Activated CD4-positive, alpha-beta memory T cell treated with anti-CD3 and anti-CD28 coated beads for 36 hours (primary cell): ENCODE data around the gene NECTIN2. TPM values are rescaled to one million over a fixed set of nuclear protein-coding genes. Genes with fewer than 3 reads are reported as not detected.
A peak's percentile ranks its signal among the peaks of the same experiment; 100 is the strongest.

ENCODE experiments used
- CTCF ChIA-PET: fragments of 350-600 bp; sonication (Branson Sonifier 250); formaldehyde crosslinking; loops from one replicate; lab custom pipeline; 2021; ENCODE audit warnings: antibody characterized with exemption, inconsistent platforms; lab: Charles Lee
- POLR2A ChIA-PET: fragments of 350-600 bp; sonication (Branson Sonifier 250); formaldehyde crosslinking; loops from one replicate; lab custom pipeline; 2021; ENCODE audit warnings: antibody characterized with exemption; lab: Charles Lee
- DNase-seq: peaks from one replicate; pipeline ENCODE4 v3.0.0-alpha.2; 2020
- H3K27ac Mint-ChIP-seq: one replicate; pipeline ENCODE4 v1.8.0; 2021; ENCODE audit warnings: mixed read lengths
- H3K27me3 Mint-ChIP-seq: one replicate; pipeline ENCODE4 v1.8.0; 2021; ENCODE audit warnings: mixed read lengths
- H3K36me3 Mint-ChIP-seq: one replicate; pipeline ENCODE4 v1.8.0; 2021; ENCODE audit warnings: mixed read lengths
- H3K4me1 Mint-ChIP-seq: one replicate; pipeline ENCODE4 v1.8.0; 2021; ENCODE audit warnings: low read depth, mixed read lengths
- H3K4me3 Mint-ChIP-seq: one replicate; pipeline ENCODE4 v1.8.0; 2021; ENCODE audit warnings: mild to moderate bottlenecking, mixed read lengths
- H3K9me3 Mint-ChIP-seq: one replicate; pipeline ENCODE4 v1.8.0; 2021; ENCODE audit warnings: mixed read lengths
- intact Hi-C: fragments of 100-400 bp; cut with micrococcal nuclease; formaldehyde crosslinking; loops from one replicate; pipeline ENCODE4 v1.15.1; 2023
- total RNA-seq, 2 experiments: library from RNA; stranded (reverse); gene quantifications; one replicate each; pipeline ENCODE4 v1.2.3, GENCODE V29; 2021

NECTIN2 gene
- total RNA-seq, 2 experiments from 2014 or later, result 0.71 to 1.9 TPM

DNA sequence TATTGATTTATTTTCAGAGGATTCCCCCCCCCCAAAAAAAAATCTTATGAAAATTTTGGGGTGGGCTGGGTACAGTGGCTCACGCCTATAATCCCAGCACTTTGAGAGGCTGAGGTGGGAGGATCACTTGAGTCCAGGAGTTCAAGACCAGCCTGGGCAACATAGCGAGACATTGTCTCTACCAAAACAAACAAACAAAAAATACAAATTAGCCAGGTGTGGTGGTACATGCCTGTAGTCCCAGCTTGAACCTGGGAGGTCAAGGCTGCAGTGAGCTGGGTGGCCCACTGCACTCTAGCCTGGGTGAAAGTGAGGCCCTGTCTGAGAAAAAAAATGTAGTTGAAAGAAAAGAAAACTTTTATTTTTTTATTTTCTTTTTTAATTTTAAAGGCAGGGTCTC, 17.9 kb downstream of the NECTIN2 start:
- H3K9me3 Mint-ChIP-seq, result no peaks in the 10 kb centered on the region
- ChIA-PET CTCF (no interaction called here), POLR2A (no interaction called here)
- no peaks in the 10 kb centered on the region for H3K36me3 Mint-ChIP-seq
- no peak for DNase-seq
- no peak overlapping the region for H3K27ac Mint-ChIP-seq
- no peak overlapping the region for H3K4me3 Mint-ChIP-seq
- intact Hi-C loops, result no loop called here
- H3K4me1 Mint-ChIP-seq, result no peaks in the 10 kb centered on the region
- H3K27me3 Mint-ChIP-seq, result peaks cover 2% of the 10 kb centered on the region

DNA sequence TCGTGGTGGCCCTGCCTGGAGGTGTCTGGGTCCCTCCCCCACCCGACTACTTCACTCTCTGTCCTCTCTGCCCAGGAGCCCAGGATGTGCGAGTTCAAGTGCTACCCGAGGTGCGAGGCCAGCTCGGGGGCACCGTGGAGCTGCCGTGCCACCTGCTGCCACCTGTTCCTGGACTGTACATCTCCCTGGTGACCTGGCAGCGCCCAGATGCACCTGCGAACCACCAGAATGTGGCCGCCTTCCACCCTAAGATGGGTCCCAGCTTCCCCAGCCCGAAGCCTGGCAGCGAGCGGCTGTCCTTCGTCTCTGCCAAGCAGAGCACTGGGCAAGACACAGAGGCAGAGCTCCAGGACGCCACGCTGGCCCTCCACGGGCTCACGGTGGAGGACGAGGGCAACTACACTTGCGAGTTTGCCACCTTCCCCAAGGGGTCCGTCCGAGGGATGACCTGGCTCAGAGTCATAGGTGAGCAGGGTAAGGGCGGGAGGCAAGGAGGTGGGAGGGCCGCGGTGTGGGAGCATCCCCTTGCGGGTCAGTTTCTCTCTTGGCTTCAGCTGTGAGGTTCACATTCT, 19.2 kb downstream of the NECTIN2 start:
- CTCF ChIA-PET, result no interaction called here
- no peaks in the 10 kb centered on the region for H3K9me3 Mint-ChIP-seq
- no peaks in the 10 kb centered on the region for H3K4me1 Mint-ChIP-seq
- no peak overlapping the region for H3K4me3 Mint-ChIP-seq
- no peak overlapping the region for H3K27ac Mint-ChIP-seq
- peaks cover 2% of the 10 kb centered on the region for H3K27me3 Mint-ChIP-seq
- intact Hi-C loops, result no loop called here
- no peak for DNase-seq
- no peaks in the 10 kb centered on the region for H3K36me3 Mint-ChIP-seq
- POLR2A ChIA-PET, result no interaction called here

DNA sequence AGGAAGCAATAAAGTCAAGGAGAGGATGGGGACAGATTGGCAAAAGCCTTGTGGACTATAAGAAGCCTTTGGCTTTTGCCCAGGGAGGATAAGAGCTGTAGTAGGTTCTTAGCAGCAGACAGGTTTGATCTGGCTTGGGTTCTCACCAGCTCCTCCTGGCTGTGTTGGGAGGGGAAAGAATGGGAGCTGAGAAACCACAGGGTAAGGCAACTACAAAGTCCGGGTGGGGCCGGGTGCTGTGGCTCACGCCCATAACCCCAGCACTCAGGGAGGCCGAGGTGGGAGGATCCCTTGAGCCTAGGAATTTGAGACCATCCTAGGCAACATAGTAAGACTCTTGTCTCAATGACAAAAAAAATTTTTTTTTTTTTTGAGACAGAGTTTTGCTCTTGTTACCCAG, 20.6 kb downstream of the NECTIN2 start:
- H3K9me3 Mint-ChIP-seq, result no peaks in the 10 kb centered on the region
- no peak overlapping the region for H3K4me3 Mint-ChIP-seq
- no peaks in the 10 kb centered on the region for H3K36me3 Mint-ChIP-seq
- no peaks in the 10 kb centered on the region for H3K4me1 Mint-ChIP-seq
- ChIA-PET POLR2A (no interaction called here), CTCF (no interaction called here)
- no peak overlapping the region for H3K27ac Mint-ChIP-seq
- intact Hi-C loops, result no loop called here
- no peak for DNase-seq
- peaks cover 2% of the 10 kb centered on the region for H3K27me3 Mint-ChIP-seq

DNA sequence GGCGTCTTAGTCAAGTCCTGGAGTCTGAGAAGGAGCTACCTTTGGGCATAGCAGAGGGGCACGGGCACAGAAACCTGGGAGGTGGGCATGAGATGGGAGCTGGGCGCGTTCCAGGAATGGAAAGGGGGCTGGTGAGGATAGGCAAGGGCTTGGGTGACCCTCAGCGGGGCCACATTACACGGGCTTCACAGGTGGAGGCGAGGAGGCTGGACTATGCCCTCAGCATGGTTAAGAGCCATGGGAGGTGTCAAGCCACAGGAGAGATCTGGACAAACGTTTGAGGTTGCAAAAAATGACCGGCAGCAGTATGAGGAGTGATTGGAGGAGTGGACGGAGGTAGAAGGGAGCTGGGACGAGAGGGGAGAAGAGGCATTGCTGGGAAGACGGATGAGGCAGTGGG, 21.5 kb downstream of the NECTIN2 start:
- no peaks in the 10 kb centered on the region for H3K4me1 Mint-ChIP-seq
- intact Hi-C loops, result no loop called here
- ChIA-PET POLR2A (no interaction called here), CTCF (no interaction called here)
- H3K4me3 Mint-ChIP-seq, result no peak overlapping the region
- H3K27me3 Mint-ChIP-seq, result no peaks in the 10 kb centered on the region
- DNase-seq, result no peak
- H3K36me3 Mint-ChIP-seq, result no peaks in the 10 kb centered on the region
- no peaks in the 10 kb centered on the region for H3K9me3 Mint-ChIP-seq
- H3K27ac Mint-ChIP-seq, result no peak overlapping the region

DNA sequence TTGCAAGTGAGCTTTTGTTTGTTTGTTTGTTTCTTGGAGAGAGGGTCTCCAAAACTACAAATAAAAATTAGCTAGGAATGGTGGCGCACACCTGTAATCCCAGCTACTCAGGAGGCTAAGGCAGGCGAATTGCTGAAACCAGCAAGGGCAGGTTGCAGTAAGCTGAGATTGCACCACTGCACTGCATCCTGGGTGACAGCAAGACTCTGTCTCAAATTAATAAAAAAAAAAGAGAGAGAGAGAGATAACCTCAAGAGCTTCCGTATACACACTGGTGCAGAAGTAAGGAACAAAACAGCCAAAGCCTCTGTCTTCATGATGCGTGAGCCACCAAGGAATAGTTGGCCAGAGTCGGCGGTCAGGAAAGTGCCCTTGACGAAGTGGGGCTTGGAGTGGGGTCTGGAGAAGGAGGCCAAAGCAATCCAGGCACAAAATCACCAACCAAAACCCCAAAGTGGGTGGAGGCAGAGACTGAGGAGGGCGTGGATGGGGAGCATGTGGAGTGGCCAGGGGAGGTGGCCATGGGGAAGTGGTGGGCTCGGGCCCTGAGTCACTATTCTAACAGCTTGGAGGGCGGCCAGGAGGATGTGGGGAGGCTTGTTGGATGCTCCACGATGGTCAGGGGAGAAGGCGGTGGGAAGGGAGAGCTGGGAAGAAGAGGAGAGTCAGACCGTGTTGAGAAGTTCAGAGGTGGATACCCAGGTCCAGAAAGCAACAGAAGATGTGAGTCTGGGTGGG, 23.8 kb downstream of the NECTIN2 start:
- ChIA-PET CTCF (no interaction called here), POLR2A (no interaction called here)
- Mint-ChIP-seq H3K9me3 (no peaks in the 10 kb centered on the region), H3K4me3 (no peak overlapping the region), H3K36me3 (no peaks in the 10 kb centered on the region), H3K4me1 (no peaks in the 10 kb centered on the region), H3K27me3 (no peaks in the 10 kb centered on the region), H3K27ac (no peak overlapping the region)
- DNase-seq, result no peak
- intact Hi-C loops, result no loop called here

DNA sequence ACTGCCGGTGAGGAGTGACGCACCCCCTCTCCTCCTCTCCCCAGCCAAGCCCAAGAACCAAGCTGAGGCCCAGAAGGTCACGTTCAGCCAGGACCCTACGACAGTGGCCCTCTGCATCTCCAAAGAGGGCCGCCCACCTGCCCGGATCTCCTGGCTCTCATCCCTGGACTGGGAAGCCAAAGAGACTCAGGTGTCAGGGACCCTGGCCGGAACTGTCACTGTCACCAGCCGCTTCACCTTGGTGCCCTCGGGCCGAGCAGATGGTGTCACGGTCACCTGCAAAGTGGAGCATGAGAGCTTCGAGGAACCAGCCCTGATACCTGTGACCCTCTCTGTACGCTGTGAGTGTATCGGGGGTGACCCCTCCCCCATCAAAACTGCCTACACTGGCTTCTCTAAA, 25.7 kb downstream of the NECTIN2 start:
- no peak overlapping the region for H3K27ac Mint-ChIP-seq
- H3K9me3 Mint-ChIP-seq, result no peaks in the 10 kb centered on the region
- peaks cover under 1% of the 10 kb centered on the region for H3K4me1 Mint-ChIP-seq
- POLR2A ChIA-PET, result interaction anchor here (0.6 kb wide), 1 partner anchor 218 kb away, joined by 3 read pairs; no protein-coding TSS in a partner anchor
- DNase-seq, result no peak
- CTCF ChIA-PET, result no interaction called here
- no peaks in the 10 kb centered on the region for H3K27me3 Mint-ChIP-seq
- no peaks in the 10 kb centered on the region for H3K36me3 Mint-ChIP-seq
- intact Hi-C loops, result no loop called here
- H3K4me3 Mint-ChIP-seq, result no peak overlapping the region

DNA sequence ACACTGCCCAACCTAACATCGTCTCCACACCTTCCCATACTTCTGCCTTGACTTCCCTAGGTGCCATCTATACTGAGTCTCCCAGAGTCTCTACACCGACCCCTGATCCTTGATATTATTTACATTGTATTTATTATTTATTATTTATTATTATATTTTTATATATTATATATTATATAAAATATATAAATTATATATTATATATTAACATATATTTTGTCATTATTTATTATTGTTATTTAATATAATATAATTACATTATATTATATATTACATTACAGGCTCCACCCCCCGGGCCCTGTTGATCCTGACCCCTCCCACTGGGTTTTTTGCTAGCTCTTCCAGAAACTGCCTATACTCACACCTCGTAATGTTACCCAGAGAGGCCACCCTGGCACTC, 26.6 kb downstream of the NECTIN2 start:
- ChIA-PET CTCF (no interaction called here), POLR2A (no interaction called here)
- intact Hi-C loops, result no loop called here
- H3K4me3 Mint-ChIP-seq, result no peak overlapping the region
- no peaks in the 10 kb centered on the region for H3K36me3 Mint-ChIP-seq
- DNase-seq, result no peak
- H3K27me3 Mint-ChIP-seq, result no peaks in the 10 kb centered on the region
- H3K9me3 Mint-ChIP-seq, result no peaks in the 10 kb centered on the region
- H3K4me1 Mint-ChIP-seq, result peaks cover 5% of the 10 kb centered on the region
- H3K27ac Mint-ChIP-seq, result no peak overlapping the region

DNA sequence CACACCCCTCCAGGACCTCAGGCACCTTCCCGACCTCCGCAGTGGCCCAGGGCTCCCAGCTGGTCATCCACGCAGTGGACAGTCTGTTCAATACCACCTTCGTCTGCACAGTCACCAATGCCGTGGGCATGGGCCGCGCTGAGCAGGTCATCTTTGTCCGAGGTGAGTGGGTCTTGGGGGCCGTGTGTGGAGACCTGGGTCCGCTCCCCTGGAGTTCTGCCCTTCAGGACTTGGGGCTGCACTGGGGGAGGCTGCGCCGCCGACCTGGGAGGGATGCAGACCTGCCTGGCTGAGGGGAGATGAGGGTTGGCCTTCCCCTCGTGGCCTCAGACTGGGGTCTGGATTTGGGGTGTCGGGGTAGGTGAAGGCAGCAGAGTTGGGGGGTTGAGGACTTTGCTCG, 28.2 kb downstream of the NECTIN2 start:
- no peak overlapping the region for H3K4me3 Mint-ChIP-seq

DNA sequence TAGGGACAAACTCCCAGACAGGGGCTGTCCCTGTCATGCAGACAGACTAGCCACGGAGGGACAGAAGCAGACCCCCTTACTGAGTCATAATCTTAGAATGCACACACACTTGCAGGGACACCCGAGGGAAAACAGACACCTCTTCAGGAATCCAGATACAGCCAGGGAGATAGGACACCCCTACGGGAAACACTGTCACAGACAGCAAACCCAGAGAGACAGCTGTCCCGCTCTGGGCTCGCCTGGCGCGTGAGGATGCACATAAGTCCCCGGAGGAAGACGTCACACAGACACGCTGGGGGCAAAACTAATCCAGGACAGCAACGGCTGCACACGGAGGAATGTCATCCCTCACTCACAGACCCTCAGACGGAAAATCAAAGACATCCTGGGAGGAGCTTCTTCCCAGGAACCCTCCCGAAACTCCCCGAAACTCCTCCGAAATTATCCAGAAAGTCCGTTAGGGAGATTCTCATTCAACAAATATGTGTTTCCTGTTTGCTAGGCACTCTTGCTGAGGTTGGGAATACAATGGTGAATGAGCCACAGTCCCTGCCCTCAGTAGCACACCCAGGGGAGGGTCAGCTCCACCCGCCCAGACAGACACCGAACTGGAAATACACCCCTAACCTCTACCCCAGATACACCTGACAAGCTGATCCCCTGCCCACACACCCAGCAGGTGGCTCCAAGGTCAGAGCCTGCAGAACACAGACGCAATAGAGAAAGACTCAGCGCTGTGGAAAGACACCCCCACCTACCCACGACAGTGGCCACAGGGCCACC, 29.8 kb downstream of the NECTIN2 start:
- no peak overlapping the region for H3K27ac Mint-ChIP-seq
- ChIA-PET POLR2A (no interaction called here), CTCF (no interaction called here)

More for the DNA sequence above, 28.2 kb downstream of the NECTIN2 start:
- CTCF ChIA-PET, result no interaction called here
- intact Hi-C loops, result no loop called here
- Mint-ChIP-seq H3K27me3 (no peaks in the 10 kb centered on the region), H3K27ac (no peak overlapping the region), H3K36me3 (no peaks in the 10 kb centered on the region), H3K4me1 (peaks cover 5% of the 10 kb centered on the region), H3K9me3 (no peaks in the 10 kb centered on the region)
- POLR2A ChIA-PET, result no interaction called here
- DNase-seq, result no peak

DNA sequence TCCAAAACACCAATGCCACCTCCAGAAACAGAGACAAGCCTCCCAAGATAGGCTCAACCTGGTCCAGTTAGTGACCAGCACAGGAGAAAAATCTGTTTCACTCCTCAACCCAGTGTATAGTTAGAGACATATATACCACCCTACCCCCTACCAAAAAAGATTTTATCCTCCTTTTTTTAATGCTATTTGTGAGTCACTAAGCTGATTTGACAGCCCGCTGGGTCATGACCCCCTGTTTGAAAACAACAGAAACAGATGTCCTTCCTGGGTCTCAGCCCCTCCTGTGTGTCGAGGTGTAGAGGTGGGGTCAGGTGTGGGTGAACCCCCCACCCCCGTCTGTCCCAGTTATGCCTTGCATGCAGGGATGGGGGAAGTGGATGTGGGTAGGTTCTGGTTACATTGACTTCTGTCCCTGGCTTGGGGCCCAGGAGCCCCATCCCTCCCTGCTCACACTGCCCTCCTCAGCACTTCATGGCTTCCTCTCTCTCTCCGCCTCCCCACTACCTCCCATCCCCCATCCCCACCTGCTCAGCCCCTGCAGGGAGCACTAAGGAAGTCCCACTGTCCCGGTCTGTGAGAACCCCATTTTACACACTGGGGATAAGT, 30.9 kb downstream of the NECTIN2 start:
- peaks cover 5% of the 10 kb centered on the region for H3K4me1 Mint-ChIP-seq

More for the DNA sequence above, 29.8 kb downstream of the NECTIN2 start:
- intact Hi-C loops, result no loop called here
- Mint-ChIP-seq H3K9me3 (no peaks in the 10 kb centered on the region), H3K27me3 (peaks cover 2% of the 10 kb centered on the region), H3K36me3 (no peaks in the 10 kb centered on the region), H3K4me3 (no peak overlapping the region), H3K4me1 (peaks cover 5% of the 10 kb centered on the region)
- DNase-seq, result no peak

DNA sequence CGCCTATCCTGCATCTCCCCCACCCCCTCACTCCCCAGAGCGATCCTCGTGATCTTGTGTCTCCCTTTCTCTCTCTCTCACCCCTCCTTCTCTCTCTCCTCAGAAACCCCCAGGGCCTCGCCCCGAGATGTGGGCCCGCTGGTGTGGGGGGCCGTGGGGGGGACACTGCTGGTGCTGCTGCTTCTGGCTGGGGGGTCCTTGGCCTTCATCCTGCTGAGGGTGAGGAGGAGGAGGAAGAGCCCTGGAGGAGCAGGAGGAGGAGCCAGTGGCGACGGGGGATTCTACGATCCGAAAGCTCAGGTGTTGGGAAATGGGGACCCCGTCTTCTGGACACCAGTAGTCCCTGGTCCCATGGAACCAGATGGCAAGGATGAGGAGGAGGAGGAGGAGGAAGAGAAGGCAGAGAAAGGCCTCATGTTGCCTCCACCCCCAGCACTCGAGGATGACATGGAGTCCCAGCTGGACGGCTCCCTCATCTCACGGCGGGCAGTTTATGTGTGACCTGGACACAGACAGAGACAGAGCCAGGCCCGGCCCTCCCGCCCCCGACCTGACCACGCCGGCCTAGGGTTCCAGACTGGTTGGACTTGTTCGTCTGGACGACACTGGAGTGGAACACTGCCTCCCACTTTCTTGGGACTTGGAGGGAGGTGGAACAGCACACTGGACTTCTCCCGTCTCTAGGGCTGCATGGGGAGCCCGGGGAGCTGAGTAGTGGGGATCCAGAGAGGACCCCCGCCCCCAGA, 32.2 kb downstream of the NECTIN2 start:
- Mint-ChIP-seq H3K4me1 (peaks cover 5% of the 10 kb centered on the region), H3K4me3 (no peak overlapping the region), H3K27me3 (peaks cover 2% of the 10 kb centered on the region), H3K9me3 (no peaks in the 10 kb centered on the region), H3K27ac (no peak overlapping the region), H3K36me3 (no peaks in the 10 kb centered on the region)
- intact Hi-C loops, result no loop called here
- DNase-seq, result no peak
- ChIA-PET CTCF (no interaction called here), POLR2A (no interaction called here)

More for the DNA sequence above, 30.9 kb downstream of the NECTIN2 start:
- POLR2A ChIA-PET, result no interaction called here
- H3K36me3 Mint-ChIP-seq, result no peaks in the 10 kb centered on the region
- H3K27ac Mint-ChIP-seq, result no peak overlapping the region
- no peaks in the 10 kb centered on the region for H3K9me3 Mint-ChIP-seq
- CTCF ChIA-PET, result no interaction called here
- DNase-seq, result peak; percentile 24
- intact Hi-C loops, result no loop called here
- H3K27me3 Mint-ChIP-seq, result peaks cover 2% of the 10 kb centered on the region
- no peak overlapping the region for H3K4me3 Mint-ChIP-seq
